Spleen (tissue), 11 donors: ENCODE measurements around the gene NAA15. TPM values are rescaled to one million over a fixed set of nuclear protein-coding genes. Genes with fewer than 3 reads are reported as not detected.

Source experiments
- DNase-seq: peaks from one replicate; pipeline ENCODE4 v3.0.0-alpha.2; 2020
- H3K27ac ChIP-seq, 8 donors: fragments of 200-600 bp; sonication (generic) in 7 of 8; 1 replicate in 4 of 8; 2 replicates in 4 of 8; pipeline versions ENCODE4 v1.5.0 to v1.8.0; 2016 to 2021; ENCODE audit warnings: inconsistent platforms in 4 of 8, mild to moderate bottlenecking in 4 of 8, moderate library complexity in 1 of 8
- H3K27me3 ChIP-seq, 7 donors: fragments of 200-600 bp; sonication (generic) in 6 of 7; replicated peaks in 1 of 7; 1 replicate in 4 of 7; 2 replicates in 3 of 7; pipeline versions ENCODE4 v1.5.0 to v1.8.0; 2016 to 2021; ENCODE audit warnings: inconsistent platforms in 3 of 7, mild to moderate bottlenecking in 1 of 7
- H3K36me3 ChIP-seq, 6 donors: fragments of 200-600 bp; sonication (generic) in 5 of 6; 1 replicate in 4 of 6; 2 replicates in 2 of 6; pipeline versions ENCODE4 v1.5.0 to v1.8.0; 2016 to 2021; ENCODE audit warnings: inconsistent platforms in 2 of 6
- H3K4me1 ChIP-seq, 6 donors: fragments of 200-600 bp; sonication (generic) in 5 of 6; 1 replicate in 3 of 6; 2 replicates in 3 of 6; pipeline versions ENCODE4 v1.5.0 to v1.8.0; 2016 to 2021; ENCODE audit warnings: inconsistent platforms in 3 of 6
- H3K4me3 ChIP-seq, 8 donors: fragments of 200-600 bp; sonication (generic) in 7 of 8; 1 replicate in 4 of 8; 2 replicates in 4 of 8; pipeline versions ENCODE4 v1.5.0 to v1.8.0; 2016 to 2021; ENCODE audit warnings: inconsistent platforms in 4 of 8, mild to moderate bottlenecking in 4 of 8, moderate library complexity in 2 of 8
- H3K9me3 ChIP-seq, 8 donors: fragments of 200-600 bp; sonication (generic) in 7 of 8; 1 replicate in 4 of 8; 2 replicates in 4 of 8; pipeline versions ENCODE4 v1.5.0 to v1.8.0; 2016 to 2021; ENCODE audit warnings: inconsistent platforms in 4 of 8
- POLR2A ChIP-seq, 3 donors: fragments of 450-650 bp; IDR thresholded peaks; one replicate each; pipeline ENCODE4 v1.5.1; 2017; ENCODE audit warnings: antibody characterized with exemption in 3 of 3, mild to moderate bottlenecking in 1 of 3
- POLR2AphosphoS5 ChIP-seq, 3 donors: sonication (generic); formaldehyde crosslinking; IDR thresholded peaks; one replicate each; pipeline ENCODE4 v1.5.1; 2017; ENCODE audit warnings: antibody characterized with exemption in 3 of 3
- WGBS, 5 donors: extraction: QIAGEN DNeasy Blood & Tissue Kit in 3 of 5; methylation state at CpG; one replicate each; pipeline versions ENCODE4 v1.1.5 to v1.1.7; 2013 to 2018; 5-methylcytosine and 5-hydroxymethylcytosine counted together
- intact Hi-C: fragments of 100-400 bp; cut with DNase I; formaldehyde crosslinking; loops from one replicate; pipeline ENCODE4 v1.15.0; 2023; ENCODE audit warnings: low total_unique reads
- polyA plus RNA-seq, 3 donors: library from polyadenylated mRNA; stranded (reverse); fragments of 200-250 nt; gene quantifications; one replicate each; pipeline ENCODE4 v1.2.1, GENCODE V29; 2013
- total RNA-seq, 7 donors: library from RNA; depleted of rRNA in 3 of 7; stranded (reverse); fragments of >200 nt in 3 of 7; fragmentation: NEBNext Ultra II Directional in 4 of 7; extraction: Animal tissue kit (Norgen Biotek cat#: 25700) in 4 of 7; gene quantifications; one replicate each; pipeline versions ENCODE4 v1.1.0 to v1.2.1, GENCODE V29; 2016 to 2021
- TF ChIP-seq, protein P1 (sequence below), 11 experiments: fragments of 200-600 bp in 7 of 11; fragments of 450-650 bp in 4 of 11; sonication (generic) in 4 of 11; IDR thresholded peaks in 8 of 11; conservative IDR thresholded peaks in 3 of 11; 1 replicate in 7 of 11; 2 replicates in 4 of 11; pipeline versions ENCODE4 v1.4.0 to v1.8.0; 2016 to 2021; ENCODE audit warnings: antibody characterized with exemption in 11 of 11, inconsistent platforms in 4 of 11, mild to moderate bottlenecking in 1 of 11
- donor health status: healthy with polysubstance abuse.
- donor health status: DM: no; HTN: no; CAD: no; lungs with moderate emphysema.
- donor health status: DM: no; HTN: no; CAD: no.
- donor health status: Bipolar disorder and iron deficiency.
- donor health status: healthy.
- donor health status: DM: no; HTN: no; CAD: no.
- donor health status: DM: yes; HTN: yes; CAD: no.

NAA15 gene
- total and polyA plus RNA-seq, 10 donors: 5.4 to 66.7 (median 37.8) TPM

DNA sequence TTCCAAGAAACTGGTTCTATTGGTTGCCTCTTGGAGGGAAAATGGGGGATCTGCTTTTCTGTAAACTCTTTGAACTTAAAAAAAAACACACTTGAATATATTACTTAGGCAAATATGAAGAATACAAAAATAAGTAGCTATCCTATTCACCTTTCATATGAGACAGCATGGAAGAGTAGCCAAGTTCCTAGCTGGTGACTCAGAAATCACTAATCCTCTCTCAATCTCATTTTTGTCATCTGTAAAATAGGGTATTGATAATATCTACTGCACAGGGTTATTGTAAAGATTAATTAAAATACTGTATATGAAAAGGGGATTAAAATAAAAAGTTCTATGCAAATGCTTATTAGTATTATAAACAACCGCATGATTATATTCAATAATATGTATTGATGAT is 34.0 kb upstream of the NAA15 start:
- Histone ChIP-seq H3K9me3 (no peaks in the 10 kb centered on the region), H3K36me3 (no peaks in the 10 kb centered on the region), H3K27ac (peak overlapping the region in 5 of 8 donors; percentile 27 to 84 (median 63)), H3K27me3 (no peaks in the 10 kb centered on the region), H3K4me3 (peak overlapping the region in 1 of 8 donors; percentile 62), H3K4me1 (peaks cover 9 to 19% (median 16%) of the 10 kb centered on the region in 6 donors)
- WGBS, 5 donors: 93 to 100% (median 97%) methylated on average over 1 of the region's 1 CpG
- no peak for TF ChIP-seq POLR2A (IDR thresholded peaks at IDR 0.05)
- intact Hi-C loops: no loop called here
- no peak for DNase-seq

DNA sequence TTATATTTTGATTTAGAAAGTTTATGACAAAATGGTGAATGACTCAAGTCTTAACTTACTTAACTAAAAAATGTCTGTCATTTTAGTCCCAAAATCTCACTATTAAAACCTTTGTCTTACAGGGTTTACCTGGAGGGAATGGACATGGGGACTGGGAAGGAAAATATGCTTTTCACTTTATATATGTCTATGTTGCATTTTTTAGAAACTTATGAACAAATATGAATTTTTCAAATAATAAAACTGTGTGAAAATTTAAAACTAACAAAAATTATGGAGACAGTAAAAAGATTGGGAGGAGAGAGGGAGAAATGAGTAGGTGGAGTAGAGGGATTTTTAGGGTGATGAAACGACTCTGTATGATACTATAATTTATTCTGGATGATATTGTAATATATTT is 27.5 kb upstream of the NAA15 start:
- H3K9me3 ChIP-seq: no peaks in the 10 kb centered on the region
- no peak overlapping the region for H3K4me3 ChIP-seq
- no peaks in the 10 kb centered on the region for H3K36me3 ChIP-seq
- TF ChIP-seq, protein P1, sequence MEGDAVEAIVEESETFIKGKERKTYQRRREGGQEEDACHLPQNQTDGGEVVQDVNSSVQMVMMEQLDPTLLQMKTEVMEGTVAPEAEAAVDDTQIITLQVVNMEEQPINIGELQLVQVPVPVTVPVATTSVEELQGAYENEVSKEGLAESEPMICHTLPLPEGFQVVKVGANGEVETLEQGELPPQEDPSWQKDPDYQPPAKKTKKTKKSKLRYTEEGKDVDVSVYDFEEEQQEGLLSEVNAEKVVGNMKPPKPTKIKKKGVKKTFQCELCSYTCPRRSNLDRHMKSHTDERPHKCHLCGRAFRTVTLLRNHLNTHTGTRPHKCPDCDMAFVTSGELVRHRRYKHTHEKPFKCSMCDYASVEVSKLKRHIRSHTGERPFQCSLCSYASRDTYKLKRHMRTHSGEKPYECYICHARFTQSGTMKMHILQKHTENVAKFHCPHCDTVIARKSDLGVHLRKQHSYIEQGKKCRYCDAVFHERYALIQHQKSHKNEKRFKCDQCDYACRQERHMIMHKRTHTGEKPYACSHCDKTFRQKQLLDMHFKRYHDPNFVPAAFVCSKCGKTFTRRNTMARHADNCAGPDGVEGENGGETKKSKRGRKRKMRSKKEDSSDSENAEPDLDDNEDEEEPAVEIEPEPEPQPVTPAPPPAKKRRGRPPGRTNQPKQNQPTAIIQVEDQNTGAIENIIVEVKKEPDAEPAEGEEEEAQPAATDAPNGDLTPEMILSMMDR (IDR thresholded peaks at IDR 0.05 in 8 of 11, conservative IDR thresholded peaks at IDR 0.05 in 3 of 11): no peak
- no peak for TF ChIP-seq POLR2AphosphoS5 (IDR thresholded peaks at IDR 0.05)
- TF ChIP-seq POLR2A (IDR thresholded peaks at IDR 0.05): no peak
- WGBS, 5 donors: 83 to 92% (median 86%) methylated on average over 1 of the region's 1 CpG
- DNase-seq: no peak
- peaks cover 0 to 43% (median 15%) of the 10 kb centered on the region in 7 donors for H3K27me3 ChIP-seq
- intact Hi-C loops: no loop called here
- H3K27ac ChIP-seq: no peak overlapping the region
- H3K4me1 ChIP-seq: peaks cover 0 to 8% (median 4%) of the 10 kb centered on the region in 6 donors

GRCh38 chr4:139274790-139275189 is 26.5 kb upstream of the NAA15 start:
- WGBS, 5 donors: 88 to 98% (median 91%) methylated on average over 1 of the region's 1 CpG
- intact Hi-C loops: no loop called here
- Histone ChIP-seq H3K27me3 (peaks cover 0 to 52% (median 25%) of the 10 kb centered on the region in 7 donors), H3K27ac (no peak overlapping the region), H3K4me1 (peaks cover 9 to 17% (median 13%) of the 10 kb centered on the region in 6 donors), H3K36me3 (no peaks in the 10 kb centered on the region), H3K9me3 (no peaks in the 10 kb centered on the region), H3K4me3 (no peak overlapping the region)
- no peak for DNase-seq
- TF ChIP-seq, protein P1 (IDR thresholded peaks at IDR 0.05 in 8 of 11, conservative IDR thresholded peaks at IDR 0.05 in 3 of 11): no peak
- TF ChIP-seq POLR2A (IDR thresholded peaks at IDR 0.05) (no peak), POLR2AphosphoS5 (IDR thresholded peaks at IDR 0.05) (no peak)

GRCh38 chr4:139275281-139275735 is 26.0 kb upstream of the NAA15 start:
- no peaks in the 10 kb centered on the region for H3K9me3 ChIP-seq
- 81 to 96% (median 89%) methylated on average over 4 of the region's 4 CpGs for WGBS, 5 donors
- intact Hi-C loops: no loop called here
- H3K4me1 ChIP-seq: peaks cover 14 to 22% (median 18%) of the 10 kb centered on the region in 6 donors
- H3K27ac ChIP-seq: no peak overlapping the region
- DNase-seq: no peak
- H3K4me3 ChIP-seq: no peak overlapping the region
- no peaks in the 10 kb centered on the region for H3K36me3 ChIP-seq
- no peak for TF ChIP-seq POLR2A (IDR thresholded peaks at IDR 0.05)
- TF ChIP-seq POLR2AphosphoS5 (IDR thresholded peaks at IDR 0.05): no peak
- TF ChIP-seq, protein P1 (IDR thresholded peaks at IDR 0.05 in 8 of 11, conservative IDR thresholded peaks at IDR 0.05 in 3 of 11): no peak
- peaks cover 0 to 58% (median 30%) of the 10 kb centered on the region in 7 donors for H3K27me3 ChIP-seq
